ENCODE results near the gene ITGB5. TPM values are rescaled to one million over a fixed set of nuclear protein-coding genes. Genes with fewer than 3 reads are reported as not detected.
"Not testable (repeated sequence)": the region's sequence is repeated elsewhere in the genome, so short reads cannot be mapped to it uniquely, and the experiment has no call there.

ITGB5 gene
- total RNA-seq, 1 experiment from 2014 or later = 77.8 TPM

DNA sequence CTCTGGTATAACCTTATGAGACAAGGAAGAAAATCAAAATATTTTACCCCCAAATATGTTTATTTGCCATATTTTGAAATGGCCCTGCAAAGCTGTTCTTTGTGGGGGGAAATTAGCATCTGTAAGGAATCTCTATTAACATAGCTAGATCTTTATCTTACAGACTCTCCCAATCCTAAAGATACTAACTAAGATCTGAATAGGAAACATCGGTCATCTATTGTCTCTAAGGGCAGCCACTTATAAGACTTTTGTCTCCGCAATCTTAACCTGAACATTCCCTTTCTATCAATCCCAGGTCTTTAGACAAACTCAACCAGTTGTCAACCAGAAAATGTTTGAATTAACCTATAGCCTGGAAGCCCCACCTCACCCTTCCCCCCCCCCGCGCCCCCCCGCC is 135.7 kb downstream of the ITGB5 start:
- ChIA-PET CTCF (no interaction called here), RAD21 (ENCODE audit: low non-redundant PET in 1 of 2, low total read pairs in 2 of 2, uncharacterized antibody in 2 of 2, unreplicated experiment in 2 of 2) (no interaction called here), POLR2A (no interaction called here)
- no TSS peak for BruUV-seq (replicated peaks)
- Histone ChIP-seq H2AFZ (ENCODE audit: low read depth, low read length, poor library complexity, severe bottlenecking) (no peak overlapping the region), H3K36me3 (ENCODE audit: control insufficient read depth in 1 of 2, insufficient read depth in 2 of 2, low read length in 2 of 2) (peaks cover 0 to 9% of the 10 kb centered on the region in 2 experiments; a peak in 1 of 4 replicates), H3K4me1 (ENCODE audit: control insufficient read depth in 1 of 2, insufficient read depth in 2 of 2, low read length in 2 of 2) (no peaks in the 10 kb centered on the region), H4K20me1 (ENCODE audit: insufficient read depth) (no peaks in the 10 kb centered on the region), H3K4me2 (ENCODE audit: low read length) (no peak overlapping the region), H3K9ac (ENCODE audit: low read length) (no peak overlapping the region), H3K4me3 (replicated peaks in 1 of 2; ENCODE audit: low read depth in 1 of 2, low read length in 2 of 2) (no peak overlapping the region), H3K9me2 (ENCODE audit: insufficient read depth) (no peaks in the 10 kb centered on the region), H3K79me2 (ENCODE audit: insufficient read depth, low read length) (no peaks in the 10 kb centered on the region), H3K27me3 (ENCODE audit: insufficient read depth, low read length) (no peaks in the 10 kb centered on the region), H3K27ac (ENCODE audit: low read depth, low read length) (no peak overlapping the region), H3K9me3 (ENCODE audit: control insufficient read depth in 1 of 2, insufficient read depth in 1 of 2, low read depth in 1 of 2, low read length in 2 of 2) (no peaks in the 10 kb centered on the region)
- ATAC-seq = no peak
- no peak for DNase-seq (ENCODE audit: low read depth, low spot score)
- intact Hi-C loops (cut with micrococcal nuclease) = no loop called here
- TF ChIP-seq, protein P1, sequence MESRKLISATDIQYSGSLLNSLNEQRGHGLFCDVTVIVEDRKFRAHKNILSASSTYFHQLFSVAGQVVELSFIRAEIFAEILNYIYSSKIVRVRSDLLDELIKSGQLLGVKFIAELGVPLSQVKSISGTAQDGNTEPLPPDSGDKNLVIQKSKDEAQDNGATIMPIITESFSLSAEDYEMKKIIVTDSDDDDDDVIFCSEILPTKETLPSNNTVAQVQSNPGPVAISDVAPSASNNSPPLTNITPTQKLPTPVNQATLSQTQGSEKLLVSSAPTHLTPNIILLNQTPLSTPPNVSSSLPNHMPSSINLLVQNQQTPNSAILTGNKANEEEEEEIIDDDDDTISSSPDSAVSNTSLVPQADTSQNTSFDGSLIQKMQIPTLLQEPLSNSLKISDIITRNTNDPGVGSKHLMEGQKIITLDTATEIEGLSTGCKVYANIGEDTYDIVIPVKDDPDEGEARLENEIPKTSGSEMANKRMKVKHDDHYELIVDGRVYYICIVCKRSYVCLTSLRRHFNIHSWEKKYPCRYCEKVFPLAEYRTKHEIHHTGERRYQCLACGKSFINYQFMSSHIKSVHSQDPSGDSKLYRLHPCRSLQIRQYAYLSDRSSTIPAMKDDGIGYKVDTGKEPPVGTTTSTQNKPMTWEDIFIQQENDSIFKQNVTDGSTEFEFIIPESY (IDR thresholded peaks at IDR 0.05; ENCODE audit: extremely low read depth, insufficient replicate concordance, low read length) = no peak
- TF ChIP-seq EZH2phosphoT487 (IDR thresholded peaks at IDR 0.05; ENCODE audit: borderline replicate concordance) (no peak), EGR1 (IDR thresholded peaks at IDR 0.05; ENCODE audit: low read depth) (no peak), FOSL1 (IDR thresholded peaks at IDR 0.05; ENCODE audit: low read depth) (no peak), TCF7L2 (IDR thresholded peaks at IDR 0.05; ENCODE audit: borderline replicate concordance, extremely low read depth, insufficient read depth, insufficient read length) (no peak), POLR2AphosphoS5 (IDR thresholded peaks at IDR 0.05; ENCODE audit: low read depth, low read length) (no peak), CEBPB (IDR thresholded peaks at IDR 0.05; ENCODE audit: low read depth) (no peak), SP1 (IDR thresholded peaks at IDR 0.05; ENCODE audit: low read depth) (no peak), ZNF274 (IDR thresholded peaks at IDR 0.05; ENCODE audit: low read depth, low read length) (no peak), SIN3A (IDR thresholded peaks at IDR 0.05; ENCODE audit: low read depth) (no peak), CBX3 (IDR thresholded peaks at IDR 0.05; ENCODE audit: low read depth) (no peak), SRF (IDR thresholded peaks at IDR 0.05; ENCODE audit: low read depth) (no peak), YY1 (IDR thresholded peaks at IDR 0.05; ENCODE audit: extremely low read depth, insufficient replicate concordance, low read depth, low read length) (no peak), ZFX (IDR thresholded peaks at IDR 0.05) (no peak), POLR2A (IDR thresholded peaks at IDR 0.05; ENCODE audit: borderline replicate concordance, extremely low read depth, insufficient read depth, insufficient read length) (no peak)
- TF ChIP-seq, protein P2, sequence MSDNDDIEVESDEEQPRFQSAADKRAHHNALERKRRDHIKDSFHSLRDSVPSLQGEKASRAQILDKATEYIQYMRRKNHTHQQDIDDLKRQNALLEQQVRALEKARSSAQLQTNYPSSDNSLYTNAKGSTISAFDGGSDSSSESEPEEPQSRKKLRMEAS (IDR thresholded peaks at IDR 0.05) = no peak
- TF ChIP-seq, protein P3, sequence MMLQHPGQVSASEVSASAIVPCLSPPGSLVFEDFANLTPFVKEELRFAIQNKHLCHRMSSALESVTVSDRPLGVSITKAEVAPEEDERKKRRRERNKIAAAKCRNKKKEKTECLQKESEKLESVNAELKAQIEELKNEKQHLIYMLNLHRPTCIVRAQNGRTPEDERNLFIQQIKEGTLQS (IDR thresholded peaks at IDR 0.05) = no peak
- TF ChIP-seq, protein P4, sequence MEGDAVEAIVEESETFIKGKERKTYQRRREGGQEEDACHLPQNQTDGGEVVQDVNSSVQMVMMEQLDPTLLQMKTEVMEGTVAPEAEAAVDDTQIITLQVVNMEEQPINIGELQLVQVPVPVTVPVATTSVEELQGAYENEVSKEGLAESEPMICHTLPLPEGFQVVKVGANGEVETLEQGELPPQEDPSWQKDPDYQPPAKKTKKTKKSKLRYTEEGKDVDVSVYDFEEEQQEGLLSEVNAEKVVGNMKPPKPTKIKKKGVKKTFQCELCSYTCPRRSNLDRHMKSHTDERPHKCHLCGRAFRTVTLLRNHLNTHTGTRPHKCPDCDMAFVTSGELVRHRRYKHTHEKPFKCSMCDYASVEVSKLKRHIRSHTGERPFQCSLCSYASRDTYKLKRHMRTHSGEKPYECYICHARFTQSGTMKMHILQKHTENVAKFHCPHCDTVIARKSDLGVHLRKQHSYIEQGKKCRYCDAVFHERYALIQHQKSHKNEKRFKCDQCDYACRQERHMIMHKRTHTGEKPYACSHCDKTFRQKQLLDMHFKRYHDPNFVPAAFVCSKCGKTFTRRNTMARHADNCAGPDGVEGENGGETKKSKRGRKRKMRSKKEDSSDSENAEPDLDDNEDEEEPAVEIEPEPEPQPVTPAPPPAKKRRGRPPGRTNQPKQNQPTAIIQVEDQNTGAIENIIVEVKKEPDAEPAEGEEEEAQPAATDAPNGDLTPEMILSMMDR (IDR thresholded peaks at IDR 0.05 in 2 of 3, conservative IDR thresholded peaks at IDR 0.05 in 1 of 3; ENCODE audit: borderline replicate concordance in 1 of 3, insufficient read depth in 1 of 3, low read depth in 2 of 3, low read length in 2 of 3) = no peak

DNA sequence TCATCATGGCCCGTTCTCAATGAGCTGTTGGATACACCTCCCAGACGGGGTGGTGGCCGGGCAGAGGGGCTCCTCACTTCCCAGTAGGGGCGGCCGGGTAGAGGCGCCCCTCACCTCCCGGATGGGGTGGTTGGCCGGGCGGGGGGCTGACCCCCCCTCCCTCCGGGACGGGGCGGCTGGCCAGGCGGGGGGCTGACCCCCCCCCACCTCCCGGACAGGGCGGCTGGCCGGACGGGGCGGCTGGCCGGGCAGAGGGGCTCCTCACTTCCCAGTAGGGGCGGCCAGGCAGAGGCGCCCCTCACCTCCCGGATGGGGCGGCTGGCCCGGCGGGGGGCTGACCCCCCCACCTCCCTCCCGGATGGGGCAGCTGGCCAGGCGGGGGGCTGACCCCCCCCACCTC is 137.3 kb downstream of the ITGB5 start:
- BruUV-seq (replicated peaks); intact Hi-C loops (cut with micrococcal nuclease); H2AFZ ChIP-seq (ENCODE audit: low read depth, low read length, poor library complexity, severe bottlenecking); H3K27ac ChIP-seq (ENCODE audit: low read depth, low read length); ATAC-seq; POLR2A ChIA-PET; H3K4me1 ChIP-seq (ENCODE audit: control insufficient read depth in 1 of 2, insufficient read depth in 2 of 2, low read length in 2 of 2); H3K27me3 ChIP-seq (ENCODE audit: insufficient read depth, low read length); H3K9me3 ChIP-seq (ENCODE audit: control insufficient read depth in 1 of 2, insufficient read depth in 1 of 2, low read depth in 1 of 2, low read length in 2 of 2); H3K9me2 ChIP-seq (ENCODE audit: insufficient read depth); H3K4me3 ChIP-seq (replicated peaks in 1 of 2; ENCODE audit: low read depth in 1 of 2, low read length in 2 of 2); CTCF ChIA-PET; H3K4me2 ChIP-seq (ENCODE audit: low read length); RAD21 ChIA-PET (ENCODE audit: low non-redundant PET in 1 of 2, low total read pairs in 2 of 2, uncharacterized antibody in 2 of 2, unreplicated experiment in 2 of 2); H3K79me2 ChIP-seq (ENCODE audit: insufficient read depth, low read length); DNase-seq (ENCODE audit: low read depth, low spot score); H4K20me1 ChIP-seq (ENCODE audit: insufficient read depth); H3K9ac ChIP-seq (ENCODE audit: low read length): not testable (repeated sequence)
- H3K36me3 ChIP-seq (ENCODE audit: control insufficient read depth in 1 of 2, insufficient read depth in 2 of 2, low read length in 2 of 2) = peaks cover 2 to 20% of the 10 kb centered on the region in 2 experiments; a peak in 3 of 4 replicates
